Measurements from ENCODE around the gene EFCC1.

Gene EFCC1

DNA sequence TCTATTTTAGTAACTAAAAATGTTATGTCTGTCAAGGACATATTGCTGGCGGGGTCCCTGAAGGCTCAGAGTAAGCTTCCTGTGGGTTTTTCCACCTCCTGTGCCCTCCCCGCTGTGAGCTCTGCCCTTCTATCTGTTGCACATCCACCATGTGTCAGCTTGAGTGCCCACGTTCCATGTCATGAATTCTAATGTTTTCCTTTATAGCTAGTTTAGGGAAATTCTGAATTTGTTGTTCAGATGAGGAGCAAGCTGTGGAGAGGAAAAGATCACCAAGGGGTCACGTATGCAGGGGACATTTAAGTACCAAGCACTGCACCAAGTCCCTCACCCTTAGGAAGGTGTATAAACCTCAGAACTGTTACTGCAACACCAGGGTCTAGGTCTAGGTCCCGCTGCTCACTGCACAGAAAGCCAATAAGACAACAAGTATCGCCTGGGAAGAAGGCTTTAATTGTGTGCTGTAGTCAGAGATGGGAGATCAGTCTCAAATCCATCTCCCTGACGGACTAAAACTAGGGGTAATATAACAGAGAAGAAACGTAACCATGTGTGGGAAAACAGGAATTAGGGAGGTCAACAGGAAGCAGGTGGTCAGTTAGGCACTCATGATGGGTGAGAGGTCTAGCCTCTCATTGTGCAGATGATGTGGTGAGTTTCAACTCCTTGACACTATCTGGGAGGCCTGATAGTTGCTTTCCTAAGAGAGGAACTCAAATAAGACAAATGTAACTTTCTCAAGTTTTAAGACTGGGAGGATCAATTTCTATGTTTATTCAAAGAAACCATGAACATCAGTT, 69.2 kb downstream of the EFCC1 start:
- peaks cover 0 to 11% of the 10 kb centered on the region in 2 experiments for H3K4me1 ChIP-seq (ENCODE audit: control insufficient read depth in 1 of 2, insufficient read depth in 1 of 2, low read depth in 1 of 2, low read length in 1 of 2)

DNA sequence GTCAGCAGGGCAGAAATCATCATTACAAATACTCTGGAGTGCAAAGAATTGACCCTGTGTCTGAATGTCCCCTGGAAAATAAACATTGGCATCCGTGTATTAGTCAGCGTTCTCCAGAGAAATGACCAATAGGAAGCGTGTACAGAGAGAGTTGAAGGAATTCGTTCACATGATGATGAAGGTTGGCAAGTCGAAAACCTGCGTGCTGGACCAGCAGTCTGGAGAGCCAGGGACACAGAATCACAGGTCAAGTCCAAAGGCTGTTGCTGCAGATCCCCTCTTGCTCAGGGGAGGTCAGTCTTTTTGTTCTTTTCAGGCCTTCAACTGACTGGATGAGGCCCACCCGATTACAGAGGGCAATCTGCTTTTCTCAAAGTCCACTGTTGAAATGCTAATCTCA, 76.1 kb downstream of the EFCC1 start:
- TF ChIP-seq, protein P1, sequence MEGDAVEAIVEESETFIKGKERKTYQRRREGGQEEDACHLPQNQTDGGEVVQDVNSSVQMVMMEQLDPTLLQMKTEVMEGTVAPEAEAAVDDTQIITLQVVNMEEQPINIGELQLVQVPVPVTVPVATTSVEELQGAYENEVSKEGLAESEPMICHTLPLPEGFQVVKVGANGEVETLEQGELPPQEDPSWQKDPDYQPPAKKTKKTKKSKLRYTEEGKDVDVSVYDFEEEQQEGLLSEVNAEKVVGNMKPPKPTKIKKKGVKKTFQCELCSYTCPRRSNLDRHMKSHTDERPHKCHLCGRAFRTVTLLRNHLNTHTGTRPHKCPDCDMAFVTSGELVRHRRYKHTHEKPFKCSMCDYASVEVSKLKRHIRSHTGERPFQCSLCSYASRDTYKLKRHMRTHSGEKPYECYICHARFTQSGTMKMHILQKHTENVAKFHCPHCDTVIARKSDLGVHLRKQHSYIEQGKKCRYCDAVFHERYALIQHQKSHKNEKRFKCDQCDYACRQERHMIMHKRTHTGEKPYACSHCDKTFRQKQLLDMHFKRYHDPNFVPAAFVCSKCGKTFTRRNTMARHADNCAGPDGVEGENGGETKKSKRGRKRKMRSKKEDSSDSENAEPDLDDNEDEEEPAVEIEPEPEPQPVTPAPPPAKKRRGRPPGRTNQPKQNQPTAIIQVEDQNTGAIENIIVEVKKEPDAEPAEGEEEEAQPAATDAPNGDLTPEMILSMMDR (IDR thresholded peaks at IDR 0.05) = no peak
- H3K4me1 ChIP-seq (ENCODE audit: control insufficient read depth in 1 of 2, insufficient read depth in 1 of 2, low read depth in 1 of 2, low read length in 1 of 2) = peaks cover 0 to 2% of the 10 kb centered on the region in 2 experiments
- H3K27me3 ChIP-seq = no peaks in the 10 kb centered on the region
- H3K9me3 ChIP-seq = no peaks in the 10 kb centered on the region
- H3K36me3 ChIP-seq = no peaks in the 10 kb centered on the region
- no peak overlapping the region for H3K4me3 ChIP-seq (ENCODE audit: low read depth in 1 of 2, low read length in 1 of 2)
- H3K27ac ChIP-seq = no peak overlapping the region

More for the DNA sequence above, 69.2 kb downstream of the EFCC1 start:
- Histone ChIP-seq H3K36me3 (no peaks in the 10 kb centered on the region), H3K27ac (no peak overlapping the region), H3K27me3 (no peaks in the 10 kb centered on the region), H3K9me3 (no peaks in the 10 kb centered on the region), H3K4me3 (ENCODE audit: low read depth in 1 of 2, low read length in 1 of 2) (no peak overlapping the region)
- TF ChIP-seq, protein P1 (IDR thresholded peaks at IDR 0.05) = no peak

DNA sequence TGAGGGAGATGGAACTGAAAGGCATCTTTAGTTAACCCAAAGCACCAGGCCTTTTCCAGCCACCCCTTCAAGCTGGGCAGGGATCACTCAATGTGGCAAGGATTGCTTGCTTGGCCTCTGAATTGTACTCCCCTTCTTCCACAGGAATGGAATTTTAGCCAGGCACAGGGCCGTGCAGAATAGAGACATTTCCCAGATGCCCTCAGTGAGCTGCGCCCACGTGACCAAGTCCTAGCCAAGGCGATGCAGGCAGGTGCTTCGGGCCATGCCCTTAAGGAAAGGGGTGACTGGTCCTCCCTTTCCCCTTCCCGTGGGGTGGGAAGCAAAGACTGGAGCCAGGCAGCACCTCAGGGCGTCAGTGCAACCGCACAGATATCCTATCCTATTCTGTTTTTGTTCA, 77.4 kb downstream of the EFCC1 start:
- Histone ChIP-seq H3K36me3 (no peaks in the 10 kb centered on the region), H3K4me1 (ENCODE audit: control insufficient read depth in 1 of 2, insufficient read depth in 1 of 2, low read depth in 1 of 2, low read length in 1 of 2) (peaks cover 0 to 3% of the 10 kb centered on the region in 2 experiments), H3K4me3 (ENCODE audit: low read depth in 1 of 2, low read length in 1 of 2) (no peak overlapping the region), H3K9me3 (no peaks in the 10 kb centered on the region), H3K27ac (no peak overlapping the region), H3K27me3 (no peaks in the 10 kb centered on the region)
- TF ChIP-seq, protein P1 (IDR thresholded peaks at IDR 0.05) = no peak

DNA sequence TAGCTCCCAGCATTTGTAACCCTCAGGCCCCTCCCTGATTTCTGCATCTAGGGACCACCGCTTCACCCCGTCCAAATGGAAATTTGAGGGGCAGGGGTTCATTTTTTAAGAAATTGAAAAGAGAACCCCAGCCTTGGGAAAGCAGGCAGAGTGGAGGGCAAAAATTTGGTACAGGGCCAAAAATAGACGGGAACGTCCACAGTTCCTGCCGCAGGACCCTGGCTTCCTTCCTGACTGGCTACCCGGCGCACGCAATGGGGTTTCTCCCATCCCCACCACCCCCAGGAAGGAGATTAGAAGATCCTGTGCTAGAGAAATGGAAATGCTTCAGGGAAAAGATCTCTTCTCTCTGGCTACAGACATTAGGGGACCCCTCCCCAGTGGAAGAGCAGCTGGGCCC, 80.4 kb downstream of the EFCC1 start:
- TF ChIP-seq, protein P1 (IDR thresholded peaks at IDR 0.05) = no peak
- Histone ChIP-seq H3K27ac (no peak overlapping the region), H3K4me1 (ENCODE audit: control insufficient read depth in 1 of 2, insufficient read depth in 1 of 2, low read depth in 1 of 2, low read length in 1 of 2) (peaks cover 0 to 3% of the 10 kb centered on the region in 2 experiments)

DNA sequence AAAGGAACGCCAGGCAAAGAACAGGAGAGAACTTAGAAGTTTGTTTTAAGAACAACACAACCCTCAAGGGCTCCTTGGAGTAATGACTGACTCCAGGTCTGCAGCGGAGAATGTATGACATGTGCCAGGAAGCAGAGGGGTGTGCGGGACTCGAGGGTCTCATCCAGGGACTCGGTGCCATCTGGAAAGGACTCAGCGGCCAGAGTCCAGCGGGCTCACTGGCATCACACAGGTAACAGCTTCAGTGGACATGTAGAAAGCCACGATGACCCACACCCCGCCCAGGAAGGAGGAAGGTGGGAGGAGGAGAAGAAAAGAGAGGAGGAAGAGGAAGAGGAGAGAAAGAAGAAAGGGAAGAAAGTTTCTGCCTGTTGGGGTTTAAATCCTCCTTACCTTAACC, 80.9 kb downstream of the EFCC1 start:
- Histone ChIP-seq H3K27me3 (no peaks in the 10 kb centered on the region), H3K4me1 (ENCODE audit: control insufficient read depth in 1 of 2, insufficient read depth in 1 of 2, low read depth in 1 of 2, low read length in 1 of 2) (peaks cover 0 to 3% of the 10 kb centered on the region in 2 experiments), H3K27ac (no peak overlapping the region), H3K9me3 (no peaks in the 10 kb centered on the region), H3K36me3 (peaks cover 2% of the 10 kb centered on the region), H3K4me3 (ENCODE audit: low read depth in 1 of 2, low read length in 1 of 2) (no peak overlapping the region)
- TF ChIP-seq, protein P1 (IDR thresholded peaks at IDR 0.05) = no peak

More for the DNA sequence above, 80.4 kb downstream of the EFCC1 start:
- H3K36me3 ChIP-seq = no peaks in the 10 kb centered on the region
- H3K27me3 ChIP-seq = no peaks in the 10 kb centered on the region
- H3K9me3 ChIP-seq = no peaks in the 10 kb centered on the region
- no peak overlapping the region for H3K4me3 ChIP-seq (ENCODE audit: low read depth in 1 of 2, low read length in 1 of 2)

Measured in neutrophil (primary cell).